Measurements from ENCODE around the gene CHERP. TPM values are rescaled to one million over a fixed set of nuclear protein-coding genes. Genes with fewer than 3 reads are reported as not detected.
"Not testable (repeated sequence)": the region's sequence is repeated elsewhere in the genome, so short reads cannot be mapped to it uniquely, and the experiment has no call there.

The CHERP gene
- total RNA-seq, 1 experiment from 2014 or later: 13.4 TPM

GRCh38 chr19:16516923-16517610 lies 25.2 kb downstream of the CHERP start:
- H3K4me3 ChIP-seq (ENCODE audit: low read length): no peak overlapping the region
- ATAC-seq (peak; percentile 23), DNase-seq (no peak)
- BruUV-seq (replicated peaks): no TSS peak
- H3K4me1 ChIP-seq (ENCODE audit: insufficient read depth, low read length): no peaks in the 10 kb centered on the region
- H3K4me2 ChIP-seq (ENCODE audit: low read length): no peak overlapping the region
- H4K20me1 ChIP-seq (ENCODE audit: low read length): peaks cover 8% of the 10 kb centered on the region; the same call in 1 of the 2 replicates
- POLR2A ChIA-PET (ENCODE audit: unreplicated experiment): no interaction called here
- intact Hi-C loops (cut with micrococcal nuclease): no loop called here
- no peaks in the 10 kb centered on the region for H3K79me2 ChIP-seq (ENCODE audit: low read length)
- no peak overlapping the region for H3K27ac ChIP-seq (ENCODE audit: low read length)
- no peaks in the 10 kb centered on the region for H3K9me3 ChIP-seq (ENCODE audit: low read length)
- no peak overlapping the region for H2AFZ ChIP-seq (ENCODE audit: low read length)
- no peaks in the 10 kb centered on the region for H3K27me3 ChIP-seq (ENCODE audit: low read length)
- CTCF ChIA-PET: no interaction called here
- H3K9me2 ChIP-seq (replicated peaks; ENCODE audit: low read length): no peaks in the 10 kb centered on the region
- peaks cover 39% of the 10 kb centered on the region for H3K36me3 ChIP-seq (ENCODE audit: low read depth, low read length)
- peaks cover 4% of the 10 kb centered on the region for H3F3A ChIP-seq (ENCODE audit: low read length, unreplicated experiment)
- TF ChIP-seq EZH2phosphoT487 (IDR thresholded peaks at IDR 0.05; ENCODE audit: borderline replicate concordance, low read length) (no peak), EZH2 (IDR thresholded peaks at IDR 0.05; ENCODE audit: low read length, unreplicated experiment) (no peak), CTCF (conservative IDR thresholded peaks at IDR 0.05; ENCODE audit: low read depth, low read length) (no peak)
- H3K9ac ChIP-seq (ENCODE audit: low read length): no peak overlapping the region

- Histone ChIP-seq H3K9me3 (ENCODE audit: low read length) (no peaks in the 10 kb centered on the region), H3K9ac (ENCODE audit: low read length) (no peak overlapping the region), H3K4me2 (ENCODE audit: low read length) (no peak overlapping the region), H3F3A (ENCODE audit: low read length, unreplicated experiment) (peaks cover 4% of the 10 kb centered on the region), H3K9me2 (replicated peaks; ENCODE audit: low read length) (no peaks in the 10 kb centered on the region), H3K79me2 (ENCODE audit: low read length) (no peaks in the 10 kb centered on the region), H3K27ac (ENCODE audit: low read length) (no peak overlapping the region), H4K20me1 (ENCODE audit: low read length) (peaks cover 8% of the 10 kb centered on the region; the same call in 1 of the 2 replicates), H2AFZ (ENCODE audit: low read length) (no peak overlapping the region), H3K4me3 (ENCODE audit: low read length) (no peak overlapping the region), H3K4me1 (ENCODE audit: insufficient read depth, low read length) (no peaks in the 10 kb centered on the region), H3K27me3 (ENCODE audit: low read length) (no peaks in the 10 kb centered on the region), H3K36me3 (ENCODE audit: low read depth, low read length) (peaks cover 36% of the 10 kb centered on the region)
- intact Hi-C loops (cut with micrococcal nuclease): no loop called here
- TF ChIP-seq CTCF (conservative IDR thresholded peaks at IDR 0.05; ENCODE audit: low read depth, low read length) (no peak), EZH2 (IDR thresholded peaks at IDR 0.05; ENCODE audit: low read length, unreplicated experiment) (no peak), EZH2phosphoT487 (IDR thresholded peaks at IDR 0.05; ENCODE audit: borderline replicate concordance, low read length) (no peak)
- no peak for ATAC-seq
- ChIA-PET CTCF (no interaction called here), POLR2A (ENCODE audit: unreplicated experiment) (no interaction called here)
- no TSS peak for BruUV-seq (replicated peaks)
- no peak for DNase-seq
Measured at GRCh38 chr19:16516381-16516780, 25.9 kb downstream of the CHERP start.

GRCh38 chr19:16514383-16515019 lies 27.7 kb downstream of the CHERP start:
- no peak overlapping the region for H3K27ac ChIP-seq (ENCODE audit: low read length)
- TF ChIP-seq CTCF (conservative IDR thresholded peaks at IDR 0.05; ENCODE audit: low read depth, low read length) (peak; percentile 26), EZH2 (IDR thresholded peaks at IDR 0.05; ENCODE audit: low read length, unreplicated experiment) (no peak)
- POLR2A ChIA-PET (ENCODE audit: unreplicated experiment): no interaction called here
- H3K27me3 ChIP-seq (ENCODE audit: low read length): no peaks in the 10 kb centered on the region
- intact Hi-C loops (cut with micrococcal nuclease): no loop called here
- DNase-seq (no peak), ATAC-seq (peak; percentile 54)
- no peaks in the 10 kb centered on the region for H3K79me2 ChIP-seq (ENCODE audit: low read length)
- H3K4me3 ChIP-seq (ENCODE audit: low read length): no peak overlapping the region
- H3K9ac ChIP-seq (ENCODE audit: low read length): no peak overlapping the region
- H3K36me3 ChIP-seq (ENCODE audit: low read depth, low read length): peaks cover 20% of the 10 kb centered on the region
- BruUV-seq (replicated peaks): no TSS peak
- H3K9me2 ChIP-seq (replicated peaks; ENCODE audit: low read length): no peaks in the 10 kb centered on the region
- CTCF ChIA-PET: interaction anchor here (0.6 kb wide), 1 partner anchor 98 kb away, joined by 3 read pairs; no protein-coding TSS in a partner anchor
- no peaks in the 10 kb centered on the region for H3K4me1 ChIP-seq (ENCODE audit: insufficient read depth, low read length)
- peaks cover 4% of the 10 kb centered on the region for H3F3A ChIP-seq (ENCODE audit: low read length, unreplicated experiment)
- H3K4me2 ChIP-seq (ENCODE audit: low read length): no peak overlapping the region
- H2AFZ ChIP-seq (ENCODE audit: low read length): no peak overlapping the region
- H4K20me1 ChIP-seq (ENCODE audit: low read length): peaks cover 8% of the 10 kb centered on the region; the same call in 1 of the 2 replicates
- no peaks in the 10 kb centered on the region for H3K9me3 ChIP-seq (ENCODE audit: low read length)

- H2AFZ ChIP-seq (ENCODE audit: low read length); H3K9ac ChIP-seq (ENCODE audit: low read length); H3K4me2 ChIP-seq (ENCODE audit: low read length); ATAC-seq; H3K27me3 ChIP-seq (ENCODE audit: low read length); H3K36me3 ChIP-seq (ENCODE audit: low read depth, low read length); POLR2A ChIA-PET (ENCODE audit: unreplicated experiment); H3F3A ChIP-seq (ENCODE audit: low read length, unreplicated experiment); H4K20me1 ChIP-seq (ENCODE audit: low read length); H3K4me3 ChIP-seq (ENCODE audit: low read length); CTCF ChIA-PET; H3K9me3 ChIP-seq (ENCODE audit: low read length); intact Hi-C loops (cut with micrococcal nuclease); H3K27ac ChIP-seq (ENCODE audit: low read length); H3K79me2 ChIP-seq (ENCODE audit: low read length); BruUV-seq (replicated peaks); DNase-seq; H3K9me2 ChIP-seq (replicated peaks; ENCODE audit: low read length); H3K4me1 ChIP-seq (ENCODE audit: insufficient read depth, low read length): not testable (repeated sequence)
Measured at GRCh38 chr19:16512611-16513010, 29.6 kb downstream of the CHERP start.

Data from PC-3 (cell line).